GM21390 (cell line): Measurements from ENCODE around the gene YBX3.
"Not testable (repeated sequence)": the region's sequence is repeated elsewhere in the genome, so short reads cannot be mapped to it uniquely, and the experiment has no call there.

Source experiments
- ATAC-seq: cut with Tn5 transposase; IDR thresholded peaks from one replicate; pipeline ENCODE4 v1.9.1; 2021; ENCODE audit not compliant: unreplicated experiment

The YBX3 gene

DNA sequence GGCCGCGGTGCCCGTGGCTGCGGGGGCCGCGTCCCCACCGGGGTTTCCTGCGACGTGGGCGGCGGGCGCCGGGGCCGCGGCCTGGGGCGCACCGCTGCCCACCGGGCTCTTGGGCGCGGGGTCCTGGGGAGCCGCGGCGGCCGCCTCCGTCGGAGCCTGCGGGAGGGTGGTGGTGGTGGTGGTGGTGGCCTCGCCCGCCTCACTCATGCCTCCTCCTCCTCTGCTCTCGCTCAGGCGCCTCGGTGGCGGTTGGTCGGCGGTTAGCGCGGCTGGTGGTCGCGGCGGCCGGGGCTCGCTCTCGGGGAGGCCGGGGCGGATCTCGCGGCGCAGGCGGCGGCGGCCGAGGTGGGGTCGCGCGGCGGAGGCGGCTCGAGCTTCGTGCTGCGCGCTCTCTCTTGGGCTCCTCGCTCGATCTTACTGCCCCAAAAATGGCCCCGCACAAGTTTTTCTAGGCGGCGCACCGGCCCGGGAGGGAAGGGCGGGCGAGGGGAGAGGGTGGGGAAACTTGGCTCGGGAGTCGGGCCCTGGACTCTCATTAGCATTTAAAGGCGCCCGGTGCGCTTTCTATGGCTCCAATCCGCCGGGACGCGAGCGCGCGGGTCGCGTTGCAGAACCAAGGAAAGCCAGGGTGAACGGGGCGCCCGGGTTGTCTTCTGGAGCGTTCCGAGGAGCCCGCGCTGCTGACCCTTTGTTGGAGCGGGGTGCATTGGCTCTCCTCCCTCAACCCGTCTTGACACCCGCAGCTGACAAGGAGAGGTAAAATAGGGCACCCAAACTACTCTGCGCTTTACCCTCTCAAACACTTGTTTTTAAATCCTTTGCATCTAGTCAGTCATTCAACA, at the start of gene YBX3:
Gene YBX3 (minus strand): TSS at position 419 of the 842 bp plus-strand sequence. CDS start 212 bp downstream, at position 207.
- peak; percentile 43 for ATAC-seq

GRCh38 chr12:10771132-10771733, 48.1 kb upstream of the YBX3 start:
- no peak for ATAC-seq

- no peak for ATAC-seq
Measured at GRCh38 chr12:10759657-10760056, 36.5 kb upstream of the YBX3 start.

DNA sequence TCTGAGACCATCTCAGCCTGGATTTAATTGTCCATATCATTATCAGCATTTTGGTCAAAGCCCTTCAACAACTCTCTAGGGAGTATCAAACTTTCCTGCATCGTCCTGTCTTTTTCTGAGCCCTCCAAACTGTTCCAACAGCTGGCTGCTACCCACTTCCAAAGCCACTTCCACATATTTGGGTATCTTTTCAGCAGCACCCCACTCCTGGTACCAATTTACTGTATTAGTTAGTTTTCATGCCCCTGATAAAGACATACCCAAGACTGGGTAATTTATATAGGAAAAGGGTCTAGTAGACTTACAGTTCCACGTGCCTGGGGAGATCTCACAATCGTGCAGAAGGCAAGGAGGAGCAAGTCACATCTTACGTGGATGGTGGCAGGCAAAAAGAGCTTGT, 33.1 kb upstream of the YBX3 start:
- ATAC-seq: no peak

DNA sequence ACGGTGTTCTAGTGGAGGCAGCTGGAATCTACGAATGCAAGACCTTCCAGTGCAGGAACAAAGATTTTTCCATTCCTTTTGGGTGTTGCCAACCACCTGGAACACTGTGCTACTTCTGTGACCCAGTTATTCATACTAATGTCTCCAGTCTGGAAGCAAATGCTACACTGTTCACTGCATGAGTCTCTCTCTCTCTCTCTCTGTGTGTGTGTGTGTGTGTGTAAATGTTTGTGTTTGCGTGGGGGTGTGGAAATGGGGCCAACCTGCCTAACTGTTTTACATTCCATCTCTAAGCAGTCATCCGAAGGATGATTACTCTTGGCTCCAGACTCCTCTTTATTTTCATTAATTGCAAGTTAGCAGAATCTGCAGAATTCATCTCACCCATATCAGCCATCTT, 29.9 kb upstream of the YBX3 start:
- ATAC-seq: no peak

- no peak for ATAC-seq
Measured at GRCh38 chr12:10750385-10750727, 27.2 kb upstream of the YBX3 start.

GRCh38 chr12:10749700-10750384, 26.7 kb upstream of the YBX3 start:
- peak; percentile 97 for ATAC-seq

GRCh38 chr12:10747730-10748129, 24.6 kb upstream of the YBX3 start:
- no peak for ATAC-seq

GRCh38 chr12:10743420-10743819, 20.3 kb upstream of the YBX3 start:
- ATAC-seq: not testable (repeated sequence)

DNA sequence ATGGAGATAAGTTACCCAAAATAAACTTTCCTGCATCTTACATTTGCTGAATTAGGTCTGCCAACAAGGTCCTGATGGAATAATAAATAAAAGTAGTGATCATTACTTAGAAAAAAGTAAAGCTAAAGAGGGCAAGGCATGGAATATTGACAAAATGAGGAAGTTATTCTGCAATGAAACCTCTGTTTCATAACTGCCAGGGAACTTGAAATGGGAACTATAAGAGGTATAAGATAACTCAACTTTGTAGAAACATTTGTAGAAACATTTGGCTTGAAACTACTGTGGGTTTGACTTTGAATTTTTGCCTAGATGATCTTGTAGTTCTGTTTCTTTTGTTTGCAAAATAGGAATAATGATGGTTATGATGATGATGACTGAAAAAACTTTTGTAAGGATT, 18.7 kb upstream of the YBX3 start:
- ATAC-seq: no peak

- no peak for ATAC-seq
Measured at GRCh38 chr12:10740182-10740581, 17.1 kb upstream of the YBX3 start.

DNA sequence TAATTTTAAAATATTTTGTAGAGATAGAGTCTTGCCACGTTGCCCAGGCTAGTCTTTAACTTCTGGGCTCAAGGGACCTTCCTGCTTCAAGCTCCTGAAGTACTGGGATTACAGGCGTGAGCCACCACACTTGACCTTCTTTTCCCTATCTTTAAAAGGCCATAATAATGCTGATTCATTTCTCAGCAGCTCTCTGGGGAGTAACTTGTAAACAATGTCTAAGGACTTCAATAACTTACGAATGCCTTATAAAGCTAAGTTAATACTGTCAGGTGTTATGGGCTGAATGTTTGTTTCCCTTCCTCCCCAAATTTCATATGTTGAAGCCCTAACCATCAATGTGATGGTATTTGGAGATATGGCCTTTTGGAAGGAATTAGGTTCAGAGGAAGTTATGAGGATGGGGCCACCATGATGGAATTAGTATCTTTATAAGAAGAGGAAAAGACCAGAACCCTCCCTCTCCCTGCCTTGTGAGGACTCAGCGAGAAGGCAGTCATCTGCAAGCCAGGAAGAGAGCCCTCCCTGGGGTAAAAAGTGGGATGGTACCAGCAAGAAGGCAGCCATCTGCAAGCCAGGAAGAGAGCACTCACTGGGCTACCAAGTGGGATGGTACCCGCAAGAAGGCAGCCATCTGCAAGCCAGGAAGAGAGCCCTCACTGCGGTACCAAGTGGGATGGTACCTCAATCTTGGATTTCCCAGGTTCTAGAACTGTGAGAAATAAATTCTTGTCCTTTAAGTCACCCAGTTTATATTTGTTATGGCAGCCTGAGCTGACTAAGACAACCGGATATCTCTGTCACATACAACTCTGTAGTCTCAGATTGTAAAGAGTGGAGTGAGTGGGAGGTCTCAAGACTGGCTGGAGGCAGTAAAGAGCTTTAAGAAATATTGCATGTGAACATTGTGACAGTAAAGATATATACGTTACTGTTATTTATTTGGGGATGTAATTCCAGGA, 16.3 kb upstream of the YBX3 start:
- ATAC-seq: no peak

DNA sequence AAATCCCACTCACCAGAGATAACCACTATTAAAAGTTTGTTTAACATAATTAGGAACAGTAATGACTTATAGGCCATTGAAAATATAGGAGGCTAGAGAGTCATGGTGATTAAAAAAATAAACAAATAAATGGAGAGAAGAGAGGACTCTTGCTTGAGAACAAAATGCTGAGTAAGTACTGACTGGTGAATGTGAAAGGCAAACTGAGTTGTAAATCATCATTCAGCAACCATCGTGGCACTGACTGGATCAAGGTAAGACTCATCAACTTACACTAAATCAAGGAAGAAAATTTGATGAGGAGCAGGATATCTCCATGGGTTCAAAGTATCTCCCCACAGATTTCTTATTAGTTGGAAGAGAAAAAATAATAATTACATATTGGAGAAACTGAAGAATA, 14.1 kb upstream of the YBX3 start:
- no peak for ATAC-seq

DNA sequence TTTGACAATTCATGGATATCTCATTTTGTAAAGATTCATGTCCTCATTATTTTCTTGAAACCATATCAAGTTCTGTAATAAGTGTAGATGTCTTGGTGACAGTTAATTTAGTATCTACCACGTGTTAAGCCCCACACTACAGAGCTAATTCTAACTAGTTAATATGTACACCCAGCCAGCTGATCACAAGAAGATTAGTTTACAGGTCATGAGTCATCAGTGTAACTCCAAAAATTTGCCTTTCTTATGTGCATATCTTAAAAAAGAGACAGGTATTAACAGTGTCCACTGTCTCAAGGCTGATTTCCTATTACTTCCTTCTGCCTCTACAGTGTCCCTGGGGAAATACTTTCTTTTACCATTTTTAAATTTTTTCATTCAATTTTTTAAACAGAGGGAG, 13.3 kb upstream of the YBX3 start:
- ATAC-seq: no peak

GRCh38 chr12:10735428-10735827, 12.3 kb upstream of the YBX3 start:
- no peak for ATAC-seq

GRCh38 chr12:10732549-10732948, 9.4 kb upstream of the YBX3 start:
- ATAC-seq: no peak

DNA sequence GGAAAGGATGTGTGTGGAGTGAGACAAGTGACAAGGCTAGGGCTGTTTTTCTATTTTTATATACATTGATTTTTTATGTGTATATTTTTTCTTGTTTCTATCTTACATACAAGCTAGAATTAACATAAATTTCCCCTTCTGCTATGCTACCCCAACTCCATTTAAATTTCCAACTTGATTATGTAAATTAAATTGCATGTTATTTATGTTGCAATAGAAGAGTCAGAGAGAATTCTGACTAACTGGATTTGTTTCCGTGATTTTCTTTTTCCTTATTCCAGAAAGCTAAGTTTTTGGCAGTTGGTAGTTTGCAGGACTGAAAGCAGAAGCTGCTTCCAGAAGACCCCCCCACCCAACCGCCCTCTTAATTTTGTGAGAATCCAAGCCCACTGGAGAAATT, 8.9 kb upstream of the YBX3 start:
- no peak for ATAC-seq

GRCh38 chr12:10730559-10730958, 7.4 kb upstream of the YBX3 start:
- ATAC-seq: no peak

- ATAC-seq: no peak
Measured at GRCh38 chr12:10728091-10728490, 5.0 kb upstream of the YBX3 start.

DNA sequence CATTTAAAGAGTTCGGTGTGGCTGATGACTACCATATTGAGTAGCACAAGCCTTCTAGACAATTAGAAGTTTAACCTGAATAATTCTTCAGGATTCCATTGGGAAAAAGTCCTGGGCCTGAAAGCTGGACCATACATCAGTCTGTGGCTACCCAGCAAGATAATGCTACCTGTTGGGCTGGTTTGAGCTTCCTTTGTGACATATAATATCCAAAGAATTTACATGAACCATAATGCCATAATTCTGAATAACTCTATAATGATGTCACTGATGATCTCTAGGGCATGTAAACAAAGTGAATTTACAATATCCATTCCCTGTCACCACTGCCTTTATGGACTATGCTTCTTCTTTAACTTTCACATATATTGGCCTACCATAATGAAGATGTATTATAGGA, 3.8 kb upstream of the YBX3 start:
- ATAC-seq: no peak

DNA sequence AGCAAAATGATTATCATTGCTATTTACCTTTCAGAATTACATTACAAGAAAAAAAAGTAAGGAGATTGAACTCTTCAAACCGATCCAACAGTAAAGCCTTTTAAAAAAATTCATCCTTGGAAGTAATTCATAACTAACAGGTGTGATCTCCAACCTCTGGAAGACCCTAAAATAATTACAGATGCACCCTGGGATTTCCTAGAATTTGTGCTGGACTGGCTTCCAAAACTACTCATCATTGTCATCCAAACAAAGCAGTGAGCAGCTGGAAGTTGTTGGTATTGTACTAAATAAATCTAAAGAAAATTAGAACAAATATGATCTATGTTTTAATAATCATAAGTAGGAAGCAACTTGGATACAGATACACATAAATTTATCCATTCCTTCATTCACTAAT, 1.9 kb upstream of the YBX3 start:
- ATAC-seq: no peak
